ENCODE results near the gene APOL2.

The APOL2 gene

GRCh38 chr22:36281781-36282327 is 42.5 kb upstream of the APOL2 start:
- TF ChIP-seq TAF1 (IDR thresholded peaks at IDR 0.05; ENCODE audit: borderline replicate concordance, insufficient read depth, low read length): no peak
- TF ChIP-seq SIN3A (IDR thresholded peaks at IDR 0.05; ENCODE audit: borderline replicate concordance, insufficient read depth, low read length): no peak
- no peak for TF ChIP-seq POLR2AphosphoS5 (IDR thresholded peaks at IDR 0.05; ENCODE audit: low read depth, low read length)
- TF ChIP-seq FOXP2 (optimal IDR thresholded peaks at IDR 0.05; ENCODE audit: borderline replicate concordance, extremely low read depth, extremely low read length, insufficient read depth): no peak
- no peak for TF ChIP-seq REST (IDR thresholded peaks at IDR 0.05; ENCODE audit: insufficient read depth in 1 of 2, low read depth in 2 of 2, low read length in 2 of 2)

GRCh38 chr22:36280379-36280778 is 41.1 kb upstream of the APOL2 start:
- TF ChIP-seq REST (IDR thresholded peaks at IDR 0.05; ENCODE audit: insufficient read depth in 1 of 2, low read depth in 2 of 2, low read length in 2 of 2): no peak
- no peak for TF ChIP-seq SIN3A (IDR thresholded peaks at IDR 0.05; ENCODE audit: borderline replicate concordance, insufficient read depth, low read length)
- TF ChIP-seq TAF1 (IDR thresholded peaks at IDR 0.05; ENCODE audit: borderline replicate concordance, insufficient read depth, low read length): no peak
- TF ChIP-seq POLR2AphosphoS5 (IDR thresholded peaks at IDR 0.05; ENCODE audit: low read depth, low read length): no peak
- no peak for TF ChIP-seq FOXP2 (optimal IDR thresholded peaks at IDR 0.05; ENCODE audit: borderline replicate concordance, extremely low read depth, extremely low read length, insufficient read depth)

- TF ChIP-seq SIN3A (IDR thresholded peaks at IDR 0.05; ENCODE audit: borderline replicate concordance, insufficient read depth, low read length) (no peak), TAF1 (IDR thresholded peaks at IDR 0.05; ENCODE audit: borderline replicate concordance, insufficient read depth, low read length) (no peak), FOXP2 (optimal IDR thresholded peaks at IDR 0.05; ENCODE audit: borderline replicate concordance, extremely low read depth, extremely low read length, insufficient read depth) (no peak), POLR2AphosphoS5 (IDR thresholded peaks at IDR 0.05; ENCODE audit: low read depth, low read length) (no peak), REST (IDR thresholded peaks at IDR 0.05; ENCODE audit: insufficient read depth in 1 of 2, low read depth in 2 of 2, low read length in 2 of 2) (no peak)
Observed at GRCh38 chr22:36279219-36279666, 39.9 kb upstream of the APOL2 start.

GRCh38 chr22:36277482-36278291 is 38.4 kb upstream of the APOL2 start:
- TF ChIP-seq POLR2AphosphoS5 (IDR thresholded peaks at IDR 0.05; ENCODE audit: low read depth, low read length) (no peak), FOXP2 (optimal IDR thresholded peaks at IDR 0.05; ENCODE audit: borderline replicate concordance, extremely low read depth, extremely low read length, insufficient read depth) (no peak), TAF1 (IDR thresholded peaks at IDR 0.05; ENCODE audit: borderline replicate concordance, insufficient read depth, low read length) (no peak), REST (IDR thresholded peaks at IDR 0.05; ENCODE audit: insufficient read depth in 1 of 2, low read depth in 2 of 2, low read length in 2 of 2) (no peak), SIN3A (IDR thresholded peaks at IDR 0.05; ENCODE audit: borderline replicate concordance, insufficient read depth, low read length) (no peak)

All from PFSK-1 (cell line).